ENCODE data around the gene RPL15. TPM values are rescaled to one million over a fixed set of nuclear protein-coding genes. Genes with fewer than 3 reads are reported as not detected.

The RPL15 gene
- total RNA-seq, 4 donors from 2014 or later = 1,369 to 2,694 (median 1,710) TPM

GRCh38 chr3:23900744-23901143 lies 16.2 kb upstream of the RPL15 start:
- no peak for TF ChIP-seq CTCF (IDR thresholded peaks at IDR 0.05; ENCODE audit: low read depth)

- no peak for TF ChIP-seq CTCF (IDR thresholded peaks at IDR 0.05; ENCODE audit: low read depth)
Measured at GRCh38 chr3:23904545-23904944, 12.4 kb upstream of the RPL15 start.

- TF ChIP-seq CTCF (IDR thresholded peaks at IDR 0.05; ENCODE audit: low read depth) = no peak
Measured at GRCh38 chr3:23909341-23909740, 7.6 kb upstream of the RPL15 start.

- TF ChIP-seq CTCF (IDR thresholded peaks at IDR 0.05; ENCODE audit: low read depth) = no peak
Measured at GRCh38 chr3:23911397-23911796, 5.5 kb upstream of the RPL15 start.

GRCh38 chr3:23913182-23913581 lies 3.8 kb upstream of the RPL15 start:
- no peak for TF ChIP-seq CTCF (IDR thresholded peaks at IDR 0.05; ENCODE audit: low read depth)

GRCh38 chr3:23913873-23914743 lies 2.8 kb upstream of the RPL15 start:
- no peak for TF ChIP-seq CTCF (IDR thresholded peaks at IDR 0.05; ENCODE audit: low read depth)

- TF ChIP-seq CTCF (IDR thresholded peaks at IDR 0.05; ENCODE audit: low read depth) = no peak
Measured at GRCh38 chr3:23915537-23916108, 1.3 kb upstream of the RPL15 start.

All from subcutaneous adipose tissue (tissue), 4 donors.